Measurements from ENCODE around the gene PARN. TPM values are rescaled to one million over a fixed set of nuclear protein-coding genes. Genes with fewer than 3 reads are reported as not detected.

The PARN gene
- polyA plus RNA-seq, 2 of the 4 experiments (the other 2 are of a cell fraction): 40.0 to 58.6 TPM

DNA sequence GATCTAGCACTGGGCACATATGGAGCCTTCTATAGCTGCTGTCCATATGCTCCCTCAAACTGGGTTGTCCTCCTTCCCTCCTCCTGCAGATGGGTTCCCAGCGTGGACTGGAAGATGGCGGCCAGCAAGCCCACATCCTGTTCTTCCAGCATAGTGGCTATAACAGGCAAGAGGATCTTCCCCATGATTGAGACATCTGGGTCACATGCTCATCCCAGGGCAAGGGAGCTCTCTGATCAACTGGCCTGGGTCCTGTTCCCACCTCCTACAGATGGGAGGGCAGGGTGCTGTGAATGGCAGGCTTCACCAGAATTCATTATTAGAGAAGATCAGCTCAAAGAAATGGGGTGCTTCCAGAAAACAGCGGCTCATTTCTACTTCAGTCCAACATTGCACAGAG, 210.2 kb downstream of the PARN start:
- WGBS (ENCODE audit: missing lambda C conversion rate): 98% methylated on average over 3 of the region's 3 CpGs
- H3K4me1 ChIP-seq: peaks cover 11% of the 10 kb centered on the region
- ChIA-PET POLR2A (no interaction called here), CTCF (interaction anchor here (1.1 kb wide), 1 partner anchor 35 kb away, joined by 3 read pairs; no protein-coding TSS in a partner anchor)
- H3K27ac ChIP-seq: peak overlapping the region in 1 of 2 experiments; percentile 67; a peak in 2 of 6 replicates
- FAIRE-seq: no peak
- H3K9me3 ChIP-seq: 0 out of 3 replicates have a peak, but pooled peaks cover 3% of the 10 kb centered on the region
- no peak overlapping the region for H3K4me3 ChIP-seq
- no peak for TF ChIP-seq EP300 (IDR thresholded peaks at IDR 0.05)
- TF ChIP-seq, protein P1, sequence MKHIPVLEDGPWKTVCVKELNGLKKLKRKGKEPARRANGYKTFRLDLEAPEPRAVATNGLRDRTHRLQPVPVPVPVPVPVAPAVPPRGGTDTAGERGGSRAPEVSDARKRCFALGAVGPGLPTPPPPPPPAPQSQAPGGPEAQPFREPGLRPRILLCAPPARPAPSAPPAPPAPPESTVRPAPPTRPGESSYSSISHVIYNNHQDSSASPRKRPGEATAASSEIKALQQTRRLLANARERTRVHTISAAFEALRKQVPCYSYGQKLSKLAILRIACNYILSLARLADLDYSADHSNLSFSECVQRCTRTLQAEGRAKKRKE (CRISPR knock-in tag; IDR thresholded peaks at IDR 0.05; ENCODE audit: low read depth): no peak
- TF ChIP-seq JUNB (IDR thresholded peaks at IDR 0.05): no peak
- TF ChIP-seq, protein P2, sequence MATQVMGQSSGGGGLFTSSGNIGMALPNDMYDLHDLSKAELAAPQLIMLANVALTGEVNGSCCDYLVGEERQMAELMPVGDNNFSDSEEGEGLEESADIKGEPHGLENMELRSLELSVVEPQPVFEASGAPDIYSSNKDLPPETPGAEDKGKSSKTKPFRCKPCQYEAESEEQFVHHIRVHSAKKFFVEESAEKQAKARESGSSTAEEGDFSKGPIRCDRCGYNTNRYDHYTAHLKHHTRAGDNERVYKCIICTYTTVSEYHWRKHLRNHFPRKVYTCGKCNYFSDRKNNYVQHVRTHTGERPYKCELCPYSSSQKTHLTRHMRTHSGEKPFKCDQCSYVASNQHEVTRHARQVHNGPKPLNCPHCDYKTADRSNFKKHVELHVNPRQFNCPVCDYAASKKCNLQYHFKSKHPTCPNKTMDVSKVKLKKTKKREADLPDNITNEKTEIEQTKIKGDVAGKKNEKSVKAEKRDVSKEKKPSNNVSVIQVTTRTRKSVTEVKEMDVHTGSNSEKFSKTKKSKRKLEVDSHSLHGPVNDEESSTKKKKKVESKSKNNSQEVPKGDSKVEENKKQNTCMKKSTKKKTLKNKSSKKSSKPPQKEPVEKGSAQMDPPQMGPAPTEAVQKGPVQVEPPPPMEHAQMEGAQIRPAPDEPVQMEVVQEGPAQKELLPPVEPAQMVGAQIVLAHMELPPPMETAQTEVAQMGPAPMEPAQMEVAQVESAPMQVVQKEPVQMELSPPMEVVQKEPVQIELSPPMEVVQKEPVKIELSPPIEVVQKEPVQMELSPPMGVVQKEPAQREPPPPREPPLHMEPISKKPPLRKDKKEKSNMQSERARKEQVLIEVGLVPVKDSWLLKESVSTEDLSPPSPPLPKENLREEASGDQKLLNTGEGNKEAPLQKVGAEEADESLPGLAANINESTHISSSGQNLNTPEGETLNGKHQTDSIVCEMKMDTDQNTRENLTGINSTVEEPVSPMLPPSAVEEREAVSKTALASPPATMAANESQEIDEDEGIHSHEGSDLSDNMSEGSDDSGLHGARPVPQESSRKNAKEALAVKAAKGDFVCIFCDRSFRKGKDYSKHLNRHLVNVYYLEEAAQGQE (IDR thresholded peaks at IDR 0.05): no peak
- TF ChIP-seq KDM5A (IDR thresholded peaks at IDR 0.05): no peak
- TF ChIP-seq CHD4 (IDR thresholded peaks at IDR 0.05; ENCODE audit: borderline replicate concordance): no peak
- no peak for TF ChIP-seq HOXA7 (CRISPR knock-in tag; IDR thresholded peaks at IDR 0.05)
- TF ChIP-seq POLR2A (IDR thresholded peaks at IDR 0.05; ENCODE audit: low read length): no peak
- no peak for TF ChIP-seq SREBF2 (IDR thresholded peaks at IDR 0.05)
- no peak for TF ChIP-seq RFX5 (IDR thresholded peaks at IDR 0.05)
- no peak for TF ChIP-seq MYC (IDR thresholded peaks at IDR 0.05; ENCODE audit: borderline replicate concordance, low read length)
- no peak for TF ChIP-seq HOXB5 (CRISPR knock-in tag; IDR thresholded peaks at IDR 0.05)
- TF ChIP-seq FOXS1 (CRISPR knock-in tag; IDR thresholded peaks at IDR 0.05): no peak
- no peak for TF ChIP-seq HEYL (CRISPR knock-in tag; IDR thresholded peaks at IDR 0.05)
- TF ChIP-seq, protein P3, sequence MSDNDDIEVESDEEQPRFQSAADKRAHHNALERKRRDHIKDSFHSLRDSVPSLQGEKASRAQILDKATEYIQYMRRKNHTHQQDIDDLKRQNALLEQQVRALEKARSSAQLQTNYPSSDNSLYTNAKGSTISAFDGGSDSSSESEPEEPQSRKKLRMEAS (IDR thresholded peaks at IDR 0.05): no peak
- TF ChIP-seq TP53 (CRISPR knock-in tag; IDR thresholded peaks at IDR 0.05): no peak
- no peak for TF ChIP-seq CBX8 (IDR thresholded peaks at IDR 0.05)
- no peak for TF ChIP-seq CHD2 (IDR thresholded peaks at IDR 0.05; ENCODE audit: low read length, partially characterized antibody)
- TF ChIP-seq, protein P4, sequence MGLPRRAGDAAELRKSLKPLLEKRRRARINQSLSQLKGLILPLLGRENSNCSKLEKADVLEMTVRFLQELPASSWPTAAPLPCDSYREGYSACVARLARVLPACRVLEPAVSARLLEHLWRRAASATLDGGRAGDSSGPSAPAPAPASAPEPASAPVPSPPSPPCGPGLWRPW (IDR thresholded peaks at IDR 0.05): no peak
- peak; percentile 31 to 32; a peak in 2 of 6 replicates for ATAC-seq
- no peak overlapping the region for H3K4me2 ChIP-seq
- DNase-seq (ENCODE audit: low read depth in 1 of 2, low spot score in 1 of 2): no peak

DNA sequence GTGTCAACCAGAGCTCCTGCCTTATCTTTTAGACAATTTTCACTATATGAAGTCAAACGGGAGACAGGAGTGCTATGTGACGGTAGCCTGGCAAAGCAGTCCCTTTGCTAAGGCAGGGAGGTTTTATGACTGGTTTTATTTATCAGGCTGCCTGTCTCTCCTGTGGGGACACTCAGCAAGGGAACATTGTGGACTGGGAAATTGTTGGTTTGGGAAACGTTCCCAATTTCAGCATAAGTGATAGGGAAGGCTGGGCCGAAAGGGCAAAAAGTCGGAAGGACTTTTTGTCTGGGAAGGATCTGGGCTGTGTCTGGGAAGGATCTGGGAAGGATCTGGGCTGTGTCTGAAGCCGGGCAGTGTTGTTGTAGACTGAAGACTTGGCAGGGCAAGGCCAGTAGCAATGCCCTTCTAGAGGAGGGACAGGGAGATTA, 211.2 kb downstream of the PARN start:
- POLR2A ChIA-PET: no interaction called here
- CTCF ChIA-PET: interaction anchor here (1.1 kb wide), 1 partner anchor 36 kb away, joined by 3 read pairs; no protein-coding TSS in a partner anchor
- Histone ChIP-seq H3K4me1 (peaks cover 9% of the 10 kb centered on the region), H3K4me3 (no peak overlapping the region), H3K27ac (peak overlapping the region; percentile 25 to 67; a peak in 4 of 6 replicates), H3K9me3 (0 out of 3 replicates have a peak, but pooled peaks cover 3% of the 10 kb centered on the region), H3K4me2 (no peak overlapping the region)
- ATAC-seq: 0 out of 6 replicates have a peak, but pooled peaks of 1 of the 2 experiments have one; percentile 39
- no peak for DNase-seq (ENCODE audit: low read depth in 1 of 2, low spot score in 1 of 2)
- WGBS (ENCODE audit: missing lambda C conversion rate): 83% methylated on average over 6 of the region's 6 CpGs
- FAIRE-seq: no peak
- TF ChIP-seq CBX8 (IDR thresholded peaks at IDR 0.05) (no peak), EP300 (IDR thresholded peaks at IDR 0.05) (no peak), EHF (CRISPR knock-in tag; IDR thresholded peaks at IDR 0.05) (no peak), NPAS2 (CRISPR knock-in tag; IDR thresholded peaks at IDR 0.05; ENCODE audit: borderline replicate concordance) (no peak), CEBPB (IDR thresholded peaks at IDR 0.05) (no peak), POLR2AphosphoS2 (conservative IDR thresholded peaks at IDR 0.05; ENCODE audit: low read length) (no peak), NFE2L2 (conservative IDR thresholded peaks at IDR 0.05; ENCODE audit: low read length) (no peak), ESRRA (IDR thresholded peaks at IDR 0.05; ENCODE audit: borderline replicate concordance, low read length) (no peak), SMC3 (IDR thresholded peaks at IDR 0.05) (no peak), MYC (IDR thresholded peaks at IDR 0.05; ENCODE audit: borderline replicate concordance, low read length) (no peak), FOSL2 (IDR thresholded peaks at IDR 0.05) (no peak), FOSL2 (CRISPR knock-in tag; IDR thresholded peaks at IDR 0.05) (no peak), FOXS1 (CRISPR knock-in tag; IDR thresholded peaks at IDR 0.05) (no peak), CHD2 (IDR thresholded peaks at IDR 0.05; ENCODE audit: low read length, partially characterized antibody) (no peak), KDM1A (IDR thresholded peaks at IDR 0.05; ENCODE audit: low read depth) (no peak)
- TF ChIP-seq, protein P2 (IDR thresholded peaks at IDR 0.05): no peak
- TF ChIP-seq, protein P5, sequence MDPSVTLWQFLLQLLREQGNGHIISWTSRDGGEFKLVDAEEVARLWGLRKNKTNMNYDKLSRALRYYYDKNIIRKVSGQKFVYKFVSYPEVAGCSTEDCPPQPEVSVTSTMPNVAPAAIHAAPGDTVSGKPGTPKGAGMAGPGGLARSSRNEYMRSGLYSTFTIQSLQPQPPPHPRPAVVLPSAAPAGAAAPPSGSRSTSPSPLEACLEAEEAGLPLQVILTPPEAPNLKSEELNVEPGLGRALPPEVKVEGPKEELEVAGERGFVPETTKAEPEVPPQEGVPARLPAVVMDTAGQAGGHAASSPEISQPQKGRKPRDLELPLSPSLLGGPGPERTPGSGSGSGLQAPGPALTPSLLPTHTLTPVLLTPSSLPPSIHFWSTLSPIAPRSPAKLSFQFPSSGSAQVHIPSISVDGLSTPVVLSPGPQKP (IDR thresholded peaks at IDR 0.05; ENCODE audit: low read depth, low read length): no peak
